Neutrophil (primary cell): ENCODE results near the gene ZSCAN20.

Experiments used
- H3K27ac ChIP-seq: fragments of 200-600 bp; sonication (generic); 2 replicates; pipeline ENCODE4 v1.5.1; 2016; ENCODE audit warnings: mild to moderate bottlenecking, moderate library complexity
- H3K27me3 ChIP-seq: fragments of 200-600 bp; sonication (generic); 2 replicates; pipeline ENCODE4 v1.6.0; 2016; ENCODE audit warnings: mild to moderate bottlenecking
- H3K36me3 ChIP-seq: fragments of 200-600 bp; sonication (generic); 2 replicates; pipeline ENCODE4 v1.5.1; 2017
- H3K4me1 ChIP-seq, 2 experiments: fragments of 200-600 bp in 1 of 2; sonication (generic) in 1 of 2; 1 replicate in 1 of 2; 2 replicates in 1 of 2; pipeline versions ENCODE4 v1.5.1 to v1.6.1; 2013 to 2016; ENCODE audit warnings: low read depth in 1 of 2, low read length in 1 of 2, mild to moderate bottlenecking in 1 of 2, moderate library complexity in 1 of 2; ENCODE audit not compliant: control insufficient read depth in 1 of 2, insufficient read depth in 1 of 2
- H3K4me3 ChIP-seq, 2 experiments: fragments of 200-600 bp in 1 of 2; sonication (generic) in 1 of 2; 1 replicate in 1 of 2; 2 replicates in 1 of 2; pipeline ENCODE4 v1.5.1; 2013 to 2016; ENCODE audit warnings: low read depth in 1 of 2, low read length in 1 of 2, mild to moderate bottlenecking in 1 of 2, moderate library complexity in 1 of 2
- H3K9me3 ChIP-seq: fragments of 200-600 bp; sonication (generic); 2 replicates; pipeline ENCODE4 v1.5.1; 2016
- CTCF ChIP-seq: fragments of 200-600 bp; sonication (generic); IDR thresholded peaks from 2 replicates; pipeline ENCODE4 v1.5.1; 2016; ENCODE audit warnings: antibody characterized with exemption

The ZSCAN20 gene

DNA sequence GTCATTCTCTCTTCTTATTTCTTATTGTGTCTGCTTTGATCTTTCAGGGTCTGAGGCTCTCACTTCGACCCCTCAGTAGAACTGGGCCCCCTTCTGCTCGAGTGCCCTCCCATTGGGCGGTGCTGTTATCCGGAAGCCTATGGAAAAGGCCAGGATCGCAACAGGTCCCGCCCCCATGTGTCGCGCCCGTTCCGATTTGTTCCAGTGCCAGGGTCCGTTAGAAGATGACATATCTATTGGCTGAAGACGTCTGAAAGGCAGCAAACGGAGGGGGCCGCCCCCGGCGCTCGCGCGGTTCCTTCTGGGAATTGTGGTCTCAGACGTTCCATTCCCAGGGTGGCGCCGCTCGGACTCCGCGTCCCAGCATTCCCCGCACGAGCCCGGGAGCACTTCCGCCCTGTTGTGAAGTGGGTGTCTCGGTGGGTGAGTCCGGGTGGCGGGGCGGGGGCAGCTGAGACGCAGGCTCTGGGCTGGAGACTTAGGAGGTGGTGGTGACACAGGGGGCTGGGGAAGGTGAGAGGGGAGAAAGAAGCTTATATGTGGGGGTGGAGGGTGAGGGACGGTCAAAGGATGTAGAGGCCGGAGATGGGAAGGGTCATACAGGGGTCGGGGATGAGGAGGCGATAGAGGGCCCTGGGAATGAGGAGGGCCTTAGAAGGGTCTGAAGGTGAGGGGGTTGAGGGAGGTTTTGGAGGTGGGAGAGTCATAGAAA, at the start of gene ZSCAN20:
ZSCAN20 (plus strand) TSS at position 377 of the 712 bp plus-strand sequence. CDS start 6,644 bp downstream, outside the sequence.
- no peaks in the 10 kb centered on the region for H3K27me3 ChIP-seq
- peak within 1 kb of the TSS; percentile 53 to 55 for H3K4me3 ChIP-seq
- H3K36me3 ChIP-seq, result no peaks in the 10 kb centered on the region
- no peak within 1 kb of the TSS for H3K27ac ChIP-seq
- TF ChIP-seq CTCF, result no peak
- H3K4me1 ChIP-seq, result peaks cover 8 to 12% of the 10 kb centered on the region in 2 experiments
- no peaks in the 10 kb centered on the region for H3K9me3 ChIP-seq

- no peaks in the 10 kb centered on the region for H3K36me3 ChIP-seq
- H3K4me1 ChIP-seq, result no peaks in the 10 kb centered on the region
- H3K27ac ChIP-seq, result no peak overlapping the region
- peaks cover 14% of the 10 kb centered on the region for H3K27me3 ChIP-seq
- no peaks in the 10 kb centered on the region for H3K9me3 ChIP-seq
- no peak for TF ChIP-seq CTCF
- no peak overlapping the region for H3K4me3 ChIP-seq
These were observed 48.2 kb upstream of the ZSCAN20 start for GRCh38 chr1:33424205-33424604.

GRCh38 chr1:33424610-33425009, 47.8 kb upstream of the ZSCAN20 start:
- Histone ChIP-seq H3K9me3 (no peaks in the 10 kb centered on the region), H3K27ac (no peak overlapping the region), H3K36me3 (no peaks in the 10 kb centered on the region), H3K4me3 (no peak overlapping the region), H3K4me1 (peaks cover 0 to 1% of the 10 kb centered on the region in 2 experiments), H3K27me3 (peaks cover 18% of the 10 kb centered on the region)
- no peak for TF ChIP-seq CTCF

- Histone ChIP-seq H3K4me3 (no peak overlapping the region), H3K27ac (no peak overlapping the region)
- TF ChIP-seq CTCF, result no peak
These were observed 46.5 kb upstream of the ZSCAN20 start for GRCh38 chr1:33425900-33426299.

DNA sequence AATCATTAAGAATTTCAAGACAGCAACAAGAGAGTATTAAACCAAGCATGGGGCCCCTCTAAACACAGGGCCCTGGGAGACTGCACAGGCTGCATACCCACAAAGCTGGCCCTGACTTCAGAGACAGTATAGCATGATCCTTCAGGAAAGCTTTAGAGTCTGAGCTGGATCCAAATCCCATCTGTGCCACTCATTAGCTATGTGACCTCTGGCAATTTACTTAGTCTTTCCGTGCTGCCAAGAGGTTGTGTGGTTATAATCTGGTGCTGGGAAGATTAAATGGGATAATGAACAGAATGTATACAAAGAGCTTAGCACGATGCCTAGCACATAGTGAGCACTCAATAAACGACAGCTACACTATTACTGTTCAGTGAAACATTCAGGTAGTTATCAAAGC, 45.5 kb upstream of the ZSCAN20 start:
- H3K27me3 ChIP-seq, result peaks cover 41% of the 10 kb centered on the region
- H3K9me3 ChIP-seq, result no peaks in the 10 kb centered on the region
- H3K36me3 ChIP-seq, result no peaks in the 10 kb centered on the region
- no peak for TF ChIP-seq CTCF
- H3K27ac ChIP-seq, result no peak overlapping the region
- H3K4me3 ChIP-seq, result no peak overlapping the region
- peaks cover 8 to 15% of the 10 kb centered on the region in 2 experiments for H3K4me1 ChIP-seq

More at GRCh38 chr1:33425900-33426299, 46.5 kb upstream of the ZSCAN20 start:
- Histone ChIP-seq H3K4me1 (peaks cover 8 to 10% of the 10 kb centered on the region in 2 experiments), H3K27me3 (peaks cover 31% of the 10 kb centered on the region), H3K9me3 (no peaks in the 10 kb centered on the region), H3K36me3 (no peaks in the 10 kb centered on the region)
